ENCODE results near the gene UQCRQ. TPM values are rescaled to one million over a fixed set of nuclear protein-coding genes. Genes with fewer than 3 reads are reported as not detected.

Gene UQCRQ
- total RNA-seq, 1 experiment from 2014 or later = 306 TPM

DNA sequence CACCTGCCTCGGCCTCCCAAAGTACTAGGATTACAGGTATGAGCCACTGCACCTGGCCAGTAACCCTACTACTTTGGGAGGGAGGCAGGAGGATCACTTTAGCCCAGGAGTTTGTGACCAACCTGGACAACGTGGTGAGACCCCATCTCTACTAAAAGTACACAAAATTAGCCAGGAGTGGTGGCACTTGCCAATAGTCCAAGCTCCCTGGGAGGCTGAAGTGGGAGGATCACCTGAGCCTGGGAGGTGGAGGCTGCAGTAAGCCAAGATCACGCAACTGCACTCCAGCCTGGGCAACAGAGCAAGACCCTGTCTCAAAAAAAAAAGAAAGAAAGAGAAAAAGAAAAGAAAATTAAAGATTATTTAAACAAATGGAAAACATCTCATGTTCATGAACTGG is 10.4 kb upstream of the UQCRQ start:
- DNase-seq = no peak
- Mint-ChIP-seq H3K4me1 (peaks cover 3 to 8% of the 10 kb centered on the region in 2 experiments; a peak in 3 of 4 replicates), H3K27me3 (ENCODE audit: low read depth) (no peaks in the 10 kb centered on the region; the same call in 1 of the 2 replicates), H3K4me3 (no peak overlapping the region), H3K9me3 (no peaks in the 10 kb centered on the region), H3K36me3 (ENCODE audit: insufficient read depth in 1 of 3, low read depth in 3 of 3) (no peaks in the 10 kb centered on the region), H3K27ac (no peak overlapping the region)
- Histone ChIP-seq H3K79me2 (ENCODE audit: insufficient read depth, low read length) (no peaks in the 10 kb centered on the region), H3K18ac (ENCODE audit: insufficient read length, low read depth, low read length) (no peak overlapping the region), H2BK15ac (ENCODE audit: low read depth, low read length) (no peak overlapping the region), H3K79me1 (ENCODE audit: insufficient read depth, low read depth, low read length, poor library complexity, severe bottlenecking) (no peaks in the 10 kb centered on the region), H4K5ac (ENCODE audit: insufficient read length, low read depth, low read length) (no peak overlapping the region), H3K23ac (ENCODE audit: insufficient read length, low read depth, low read length) (no peak overlapping the region), H3K14ac (ENCODE audit: insufficient read depth, low read length) (no peak overlapping the region), H3K27ac (ENCODE audit: insufficient read length, low read depth, low read length) (no peak overlapping the region), H3K4me1 (ENCODE audit: insufficient read depth, low read length) (no peaks in the 10 kb centered on the region), H2AFZ (ENCODE audit: low read length) (no peak overlapping the region), H3T11ph (ENCODE audit: low read length) (no peak overlapping the region), H4K91ac (ENCODE audit: insufficient read length, low read depth, low read length) (no peak overlapping the region), H2BK12ac (ENCODE audit: insufficient read length, low read depth, low read length) (no peak overlapping the region), H2BK120ac (ENCODE audit: low read depth, low read length, poor library complexity, severe bottlenecking) (no peak overlapping the region), H2BK5ac (ENCODE audit: insufficient read length, low read length) (no peak overlapping the region), H3K9me3 (ENCODE audit: control insufficient read depth, low read depth, low read length) (no peaks in the 10 kb centered on the region), H3K56ac (ENCODE audit: insufficient read length, low read depth, low read length) (no peak overlapping the region), H4K8ac (replicated peaks; ENCODE audit: insufficient read length, low read depth, low read length) (no peak overlapping the region), H2BK20ac (ENCODE audit: low read depth, low read length, poor library complexity, severe bottlenecking) (no peak overlapping the region), H3K4ac (ENCODE audit: low read depth, low read length) (no peak overlapping the region), H3K4me2 (ENCODE audit: insufficient read depth, insufficient read length, low read length) (no peak overlapping the region), H3K23me2 (ENCODE audit: insufficient read length, low read depth, low read length, poor library complexity, severe bottlenecking) (no peaks in the 10 kb centered on the region), H4K20me1 (ENCODE audit: control insufficient read depth, insufficient read depth, insufficient read length) (no peaks in the 10 kb centered on the region), H3K9ac (ENCODE audit: extremely low read depth, insufficient read length, low read length) (no peak overlapping the region), H3K27me3 (ENCODE audit: insufficient read depth, low read length) (no peaks in the 10 kb centered on the region), H2AK5ac (ENCODE audit: insufficient read length, low read length) (no peak overlapping the region)
- TF ChIP-seq, protein P1, sequence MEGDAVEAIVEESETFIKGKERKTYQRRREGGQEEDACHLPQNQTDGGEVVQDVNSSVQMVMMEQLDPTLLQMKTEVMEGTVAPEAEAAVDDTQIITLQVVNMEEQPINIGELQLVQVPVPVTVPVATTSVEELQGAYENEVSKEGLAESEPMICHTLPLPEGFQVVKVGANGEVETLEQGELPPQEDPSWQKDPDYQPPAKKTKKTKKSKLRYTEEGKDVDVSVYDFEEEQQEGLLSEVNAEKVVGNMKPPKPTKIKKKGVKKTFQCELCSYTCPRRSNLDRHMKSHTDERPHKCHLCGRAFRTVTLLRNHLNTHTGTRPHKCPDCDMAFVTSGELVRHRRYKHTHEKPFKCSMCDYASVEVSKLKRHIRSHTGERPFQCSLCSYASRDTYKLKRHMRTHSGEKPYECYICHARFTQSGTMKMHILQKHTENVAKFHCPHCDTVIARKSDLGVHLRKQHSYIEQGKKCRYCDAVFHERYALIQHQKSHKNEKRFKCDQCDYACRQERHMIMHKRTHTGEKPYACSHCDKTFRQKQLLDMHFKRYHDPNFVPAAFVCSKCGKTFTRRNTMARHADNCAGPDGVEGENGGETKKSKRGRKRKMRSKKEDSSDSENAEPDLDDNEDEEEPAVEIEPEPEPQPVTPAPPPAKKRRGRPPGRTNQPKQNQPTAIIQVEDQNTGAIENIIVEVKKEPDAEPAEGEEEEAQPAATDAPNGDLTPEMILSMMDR (conservative IDR thresholded peaks at IDR 0.05) = no peak
- WGBS (ENCODE audit: extremely low coverage, insufficient read length, low lambda C conversion rate) = no CpG with 5 or more reads among the region's 3 CpGs

Data from H9 (cell line).